ENCODE results near the gene CLIP1.
"Not testable (repeated sequence)": the region's sequence is repeated elsewhere in the genome, so short reads cannot be mapped to it uniquely, and the experiment has no call there.

Gene CLIP1

DNA sequence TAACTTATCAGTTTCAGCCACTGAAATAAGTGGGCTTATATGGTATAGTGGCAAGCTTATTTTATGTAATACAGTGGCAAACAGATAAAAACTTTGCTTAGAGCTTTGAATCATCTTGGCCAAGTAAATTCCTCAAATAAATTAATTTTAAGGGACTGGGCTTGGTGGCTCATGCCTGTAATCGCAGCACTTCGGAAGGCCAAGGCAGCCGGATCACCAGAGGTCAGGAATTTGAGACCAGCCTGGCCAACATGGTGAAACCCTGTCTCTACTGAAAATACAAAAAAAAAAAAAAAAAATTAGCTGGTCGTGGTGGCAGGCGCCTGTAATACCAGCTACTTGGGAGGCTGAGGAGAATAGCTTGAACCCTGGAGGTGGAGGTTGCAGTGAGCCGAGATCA lies 24.5 kb downstream of the CLIP1 start:
- not testable (repeated sequence) for DNase-seq (ENCODE audit: low read depth in 2 of 2)

DNA sequence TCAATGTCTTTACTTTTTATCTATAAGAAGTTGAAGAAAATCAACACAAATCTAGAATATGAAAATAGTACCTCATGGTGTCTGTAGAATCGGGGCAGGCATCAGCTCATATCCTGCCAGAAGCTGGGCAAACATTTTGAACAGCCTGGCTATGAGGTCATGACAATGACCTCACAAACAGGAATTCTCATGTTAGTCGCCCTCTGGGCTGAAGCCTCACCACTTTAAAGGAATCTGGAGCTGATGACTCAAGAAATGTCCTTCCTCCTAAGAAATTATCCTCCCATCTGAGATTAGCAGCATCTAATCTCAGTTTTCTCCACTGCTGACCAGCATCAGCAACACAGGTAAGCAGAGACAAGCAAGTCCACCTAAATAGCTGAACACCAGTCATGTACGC lies 27.1 kb downstream of the CLIP1 start:
- DNase-seq (ENCODE audit: low read depth in 2 of 2) = no peak

DNA sequence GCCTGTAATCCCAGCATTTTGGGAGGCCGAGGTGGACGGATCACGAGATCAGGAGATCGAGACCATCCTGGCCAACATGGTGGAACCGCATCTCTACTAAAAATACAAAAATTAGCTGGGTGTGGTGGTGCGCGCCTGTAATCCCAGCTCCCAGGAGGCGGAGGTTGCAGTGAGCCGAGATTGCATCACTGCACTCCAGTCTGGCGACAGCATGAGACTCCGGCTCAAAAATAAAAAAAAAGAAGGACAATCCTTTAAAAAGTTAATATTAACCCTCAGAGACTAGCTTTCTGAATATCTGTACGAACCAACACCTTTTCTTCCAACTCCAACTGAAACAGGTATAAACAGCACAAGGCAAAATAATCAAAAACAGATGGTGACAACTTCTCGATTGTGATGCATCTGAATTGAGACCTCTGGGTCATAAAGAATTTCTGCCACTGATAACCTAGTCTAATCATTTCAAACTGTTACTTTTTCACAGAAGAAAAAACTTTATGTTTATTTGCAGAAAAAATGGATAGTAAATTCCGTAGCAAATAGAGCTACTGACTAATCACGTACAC lies 27.8 kb downstream of the CLIP1 start:
- no peak for DNase-seq (ENCODE audit: low read depth in 2 of 2)

DNA sequence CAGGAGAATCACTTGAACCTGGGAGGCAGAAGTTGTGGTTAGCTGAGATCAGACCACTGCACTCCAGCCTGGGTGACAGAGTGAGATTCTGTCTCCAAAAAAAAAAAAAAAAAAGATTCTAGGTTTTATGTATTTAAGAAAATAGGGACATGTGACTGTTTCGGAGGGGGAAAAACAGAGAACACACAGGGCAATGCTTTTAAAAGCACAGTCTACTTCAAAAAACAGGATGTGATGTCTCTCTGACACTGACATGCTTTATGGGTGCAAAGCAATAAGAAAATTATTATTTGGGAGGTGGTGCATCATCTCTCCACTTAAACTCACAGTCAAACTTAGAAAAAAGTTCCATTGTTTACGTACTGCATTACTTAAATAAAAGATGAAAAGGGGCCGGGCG lies 28.7 kb downstream of the CLIP1 start:
- DNase-seq (ENCODE audit: low read depth in 2 of 2) = no peak

DNA sequence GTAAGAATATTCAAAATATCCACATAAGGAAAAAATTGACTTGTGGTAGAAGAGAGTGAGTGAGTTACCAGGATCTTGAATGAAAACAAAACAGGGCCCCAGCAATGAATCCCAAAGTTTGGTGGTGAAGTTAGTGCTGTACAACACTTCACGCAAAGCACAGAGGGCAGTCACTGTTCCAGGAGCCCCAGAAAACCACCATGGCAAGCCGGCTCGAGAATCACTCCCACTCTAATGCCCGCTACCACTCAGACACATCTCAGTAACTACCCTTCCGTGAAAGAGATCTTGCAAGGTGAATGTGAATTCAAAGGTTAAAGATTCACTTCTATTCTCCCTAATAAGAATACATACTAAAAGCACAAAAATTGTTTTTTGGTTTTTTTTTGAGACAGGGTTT lies 30.1 kb downstream of the CLIP1 start:
- DNase-seq (ENCODE audit: low read depth in 2 of 2) = no peak

DNA sequence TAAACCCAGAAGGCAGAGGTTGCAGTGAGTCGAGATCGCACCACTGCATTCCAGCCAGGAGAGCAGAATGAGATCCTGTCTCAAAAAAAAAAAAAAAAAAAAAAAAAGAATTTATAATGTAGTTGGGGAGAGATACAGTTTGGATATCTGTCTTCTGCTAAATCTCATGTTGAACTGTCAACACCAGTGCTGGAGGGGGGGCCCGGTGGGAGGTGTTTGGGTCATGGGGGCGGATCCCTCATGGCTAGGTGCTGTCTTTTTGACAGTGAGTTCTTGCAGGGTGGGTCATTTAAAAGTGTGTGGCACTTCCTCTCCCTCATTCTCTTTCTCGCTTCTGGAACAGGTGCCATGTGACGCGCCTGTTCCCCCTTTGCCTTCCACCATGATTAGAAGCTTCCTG lies 32.8 kb downstream of the CLIP1 start:
- no peak for DNase-seq (ENCODE audit: low read depth in 2 of 2)

DNA sequence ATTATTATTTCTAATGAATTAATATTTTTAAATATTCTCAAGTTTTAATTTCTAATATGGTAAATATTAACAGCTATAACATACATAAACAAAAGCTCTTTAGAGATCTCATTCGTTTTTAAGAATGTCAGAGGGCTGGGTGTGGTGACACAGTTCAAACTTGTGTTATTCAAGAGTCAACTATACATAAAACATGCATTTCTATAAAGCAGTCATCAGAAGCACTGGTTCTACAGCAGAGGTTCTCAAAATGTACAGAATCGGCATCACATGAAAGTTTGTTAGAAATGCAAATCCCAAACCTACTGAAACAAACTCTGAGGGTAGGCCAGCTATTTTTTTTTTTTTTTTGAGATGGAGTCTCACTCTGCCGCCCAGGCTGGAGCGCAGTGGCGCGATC lies 34.6 kb downstream of the CLIP1 start:
- no peak for DNase-seq (ENCODE audit: low read depth in 2 of 2)

DNA sequence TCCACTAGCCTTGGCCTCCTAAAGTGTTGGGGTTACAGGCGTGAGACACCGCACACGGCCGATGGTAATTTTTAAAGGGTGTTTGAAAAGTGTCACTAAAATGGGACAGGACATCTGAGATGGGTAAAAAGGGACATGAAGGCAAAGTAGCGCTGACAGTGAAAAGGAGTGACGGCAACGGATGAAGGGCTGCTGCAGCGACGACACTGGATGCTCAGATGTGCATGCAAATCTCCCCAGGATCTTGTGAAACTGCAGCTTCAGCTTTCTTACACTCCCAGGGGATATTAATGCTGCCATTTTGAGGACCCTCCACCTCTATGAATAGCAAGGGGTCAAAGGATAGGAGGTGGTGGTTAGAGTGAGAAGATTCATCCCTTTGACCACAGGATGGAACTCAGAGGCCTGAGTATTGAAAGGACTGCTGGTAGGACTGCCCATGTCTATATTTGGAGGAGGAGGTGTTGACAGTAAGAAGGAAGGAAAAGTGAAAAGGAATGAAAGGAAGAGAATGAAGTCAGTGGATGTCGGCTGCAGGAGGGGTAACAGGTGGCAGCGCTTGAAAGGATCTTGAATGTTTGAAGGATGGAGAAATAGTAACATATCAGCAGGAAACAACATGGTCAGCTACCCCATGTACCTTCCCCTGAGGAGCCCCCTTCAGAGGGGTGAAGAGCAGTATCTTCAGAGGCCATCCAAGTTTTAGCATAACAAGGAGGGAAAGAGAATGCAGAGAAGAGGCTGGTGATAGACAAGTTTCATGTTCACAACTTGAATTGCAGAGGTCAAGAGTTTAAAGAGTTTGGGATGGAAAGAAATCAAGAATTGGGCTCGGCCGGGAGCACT lies 37.1 kb downstream of the CLIP1 start:
- DNase-seq (ENCODE audit: low read depth in 2 of 2) = no peak

DNA sequence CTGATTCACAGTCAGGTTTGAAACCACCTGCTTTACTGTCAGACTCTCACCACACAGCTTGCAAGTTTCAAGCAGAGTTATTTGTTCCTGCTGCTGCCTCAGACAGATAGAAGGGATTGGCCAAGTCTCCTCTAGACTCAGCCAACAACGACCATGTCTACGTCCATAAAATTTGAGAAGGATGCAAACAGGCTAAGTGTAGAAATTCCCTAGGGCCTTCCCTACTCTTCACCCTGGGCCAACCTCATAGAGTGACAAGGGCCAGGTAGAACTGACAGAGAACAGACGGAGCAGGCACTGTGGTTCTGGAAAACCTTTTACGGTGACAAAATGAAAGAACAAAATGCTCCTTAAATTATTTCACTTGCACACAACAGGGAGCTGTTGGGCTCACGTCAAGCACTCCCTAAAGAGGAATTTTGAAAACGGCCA lies 39.5 kb downstream of the CLIP1 start:
- DNase-seq (ENCODE audit: low read depth in 2 of 2) = no peak

DNA sequence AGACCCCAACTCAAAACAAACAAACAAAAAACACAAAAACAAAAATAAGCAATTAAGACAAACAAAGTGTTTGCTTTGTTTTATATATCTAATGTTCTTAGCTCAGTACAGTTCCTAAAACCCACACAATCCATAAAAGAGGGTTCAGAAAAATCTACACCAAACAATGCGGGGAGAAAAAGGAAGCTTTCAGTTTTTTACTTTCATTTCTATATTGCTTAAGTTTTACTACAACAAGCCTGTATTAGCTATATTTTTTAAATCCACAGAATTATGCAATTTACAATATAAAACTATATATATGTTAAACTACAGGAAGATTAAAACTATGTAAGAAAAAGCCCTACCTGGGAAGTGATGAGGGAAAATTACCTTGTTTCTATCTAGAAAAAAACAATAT lies 41.4 kb downstream of the CLIP1 start:
- DNase-seq (ENCODE audit: low read depth in 2 of 2) = no peak

DNA sequence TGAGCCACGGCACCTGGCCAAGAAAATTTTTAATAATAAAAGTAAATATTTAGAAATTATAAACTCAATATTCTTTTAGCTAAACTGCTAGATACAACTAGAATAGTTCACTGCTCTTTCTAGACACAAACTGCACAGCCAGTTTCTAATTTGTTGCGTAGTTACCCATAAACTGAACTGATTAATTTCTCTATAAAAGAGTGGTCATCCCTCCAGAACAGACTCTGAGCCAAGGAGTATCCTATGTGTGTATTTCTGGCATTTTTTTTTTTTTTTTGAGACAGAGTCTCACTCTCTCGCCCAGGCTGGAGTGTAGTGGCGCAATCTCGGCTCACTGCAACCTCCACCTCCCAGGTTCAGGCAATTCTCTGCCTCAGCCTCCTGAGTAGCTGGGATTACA lies 45.7 kb downstream of the CLIP1 start:
- not testable (repeated sequence) for DNase-seq (ENCODE audit: low read depth in 2 of 2)

DNA sequence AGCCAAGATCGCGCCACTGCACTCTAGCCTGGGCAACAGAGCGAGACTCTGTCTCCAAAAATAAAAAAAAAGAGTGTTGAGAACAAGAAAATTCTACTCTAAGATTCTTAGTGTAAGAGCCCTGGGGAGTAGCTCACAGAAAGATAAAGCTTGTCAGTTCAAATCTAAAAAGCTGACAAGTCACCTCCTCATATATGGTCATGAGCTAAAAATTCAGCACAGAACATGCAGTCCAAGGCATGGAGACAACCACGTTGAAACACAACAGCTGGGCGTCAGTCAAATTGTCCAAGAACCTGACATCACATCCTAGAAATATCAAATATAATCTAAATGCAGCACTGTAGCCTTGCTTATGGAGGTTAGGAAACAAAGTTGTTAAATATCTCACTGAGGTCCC lies 47.8 kb downstream of the CLIP1 start:
- DNase-seq (ENCODE audit: low read depth in 2 of 2) = no peak

DNA sequence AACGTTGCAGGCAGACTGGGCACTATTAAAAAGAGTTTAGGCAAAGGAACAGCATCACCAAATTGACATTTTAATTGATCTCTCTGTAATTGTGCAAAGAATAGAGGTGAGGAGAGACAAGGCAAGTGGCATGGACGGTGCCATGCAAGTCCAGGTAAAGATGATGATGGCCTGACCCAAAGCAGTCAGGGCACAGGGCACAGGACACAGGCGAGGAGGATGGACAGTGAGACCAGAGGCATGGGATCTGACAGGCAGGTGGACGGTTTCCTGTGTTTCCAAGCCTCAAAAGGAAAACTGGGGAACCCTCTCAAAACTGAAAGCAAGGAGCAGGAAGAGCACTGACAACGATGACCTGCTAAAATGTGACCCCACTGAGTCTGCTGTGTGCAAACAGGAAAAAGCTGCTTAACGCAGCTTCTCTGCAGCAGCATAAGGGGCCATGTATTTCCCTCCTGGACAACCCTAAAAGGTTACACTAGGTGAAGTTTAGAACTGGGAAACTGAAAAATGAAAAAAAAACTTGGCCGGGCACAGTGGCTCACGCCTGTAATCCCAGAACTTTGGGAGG lies 50.9 kb downstream of the CLIP1 start:
- DNase-seq (ENCODE audit: low read depth in 2 of 2) = no peak

DNA sequence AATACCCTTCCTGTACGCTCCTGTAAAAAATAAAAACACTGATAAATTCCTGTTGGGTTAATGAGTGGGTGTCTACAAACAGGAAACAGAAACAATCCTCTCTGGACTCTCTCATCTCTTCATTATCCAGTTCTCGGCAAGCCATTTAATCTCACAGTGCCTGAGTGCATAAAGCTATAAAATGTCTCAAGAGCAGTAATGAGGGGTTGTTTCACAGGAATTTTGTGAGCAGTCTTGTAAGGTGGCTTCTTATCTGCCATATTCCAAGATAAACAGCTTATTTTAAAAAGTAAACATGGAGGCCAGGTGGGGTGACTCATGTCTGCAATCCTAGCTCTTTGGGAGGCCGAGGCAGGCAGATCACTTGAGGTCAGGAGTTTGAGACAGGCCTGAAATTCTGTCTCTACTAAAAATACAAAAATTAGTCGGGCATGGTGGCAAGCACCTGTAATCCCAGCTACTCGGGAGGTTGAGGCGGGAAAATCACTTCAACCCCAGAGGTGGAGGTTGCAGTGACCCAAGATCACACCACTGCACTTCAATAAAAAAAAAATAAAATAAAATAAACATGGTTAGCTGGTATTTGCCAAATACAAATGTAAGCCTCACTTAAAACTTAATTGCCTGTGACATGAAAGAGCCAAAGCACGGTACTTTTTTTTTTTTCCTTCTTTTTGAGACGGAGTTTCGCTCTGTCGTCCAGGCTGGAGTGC lies 54.0 kb downstream of the CLIP1 start:
- DNase-seq (ENCODE audit: low read depth in 2 of 2) = no peak

DNA sequence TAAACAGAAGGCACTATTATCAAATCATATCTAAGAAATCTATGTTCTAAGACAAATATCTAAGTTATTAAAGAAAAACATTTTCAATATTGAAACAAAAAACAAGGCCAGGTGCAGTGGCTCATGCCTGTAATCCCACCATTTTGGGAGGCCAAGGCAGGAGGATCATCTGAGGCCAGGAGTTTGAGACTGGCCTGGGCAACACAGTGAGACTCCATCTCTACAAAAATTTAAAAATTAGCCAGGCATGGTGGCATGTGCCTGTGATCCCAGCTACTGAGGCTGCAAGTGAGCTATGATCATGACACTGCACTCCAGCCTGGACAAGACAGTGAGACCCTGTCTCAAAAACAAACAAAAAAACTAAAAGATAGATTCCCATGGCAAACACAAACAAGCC lies 54.8 kb downstream of the CLIP1 start:
- DNase-seq (ENCODE audit: low read depth in 2 of 2) = not testable (repeated sequence)

DNA sequence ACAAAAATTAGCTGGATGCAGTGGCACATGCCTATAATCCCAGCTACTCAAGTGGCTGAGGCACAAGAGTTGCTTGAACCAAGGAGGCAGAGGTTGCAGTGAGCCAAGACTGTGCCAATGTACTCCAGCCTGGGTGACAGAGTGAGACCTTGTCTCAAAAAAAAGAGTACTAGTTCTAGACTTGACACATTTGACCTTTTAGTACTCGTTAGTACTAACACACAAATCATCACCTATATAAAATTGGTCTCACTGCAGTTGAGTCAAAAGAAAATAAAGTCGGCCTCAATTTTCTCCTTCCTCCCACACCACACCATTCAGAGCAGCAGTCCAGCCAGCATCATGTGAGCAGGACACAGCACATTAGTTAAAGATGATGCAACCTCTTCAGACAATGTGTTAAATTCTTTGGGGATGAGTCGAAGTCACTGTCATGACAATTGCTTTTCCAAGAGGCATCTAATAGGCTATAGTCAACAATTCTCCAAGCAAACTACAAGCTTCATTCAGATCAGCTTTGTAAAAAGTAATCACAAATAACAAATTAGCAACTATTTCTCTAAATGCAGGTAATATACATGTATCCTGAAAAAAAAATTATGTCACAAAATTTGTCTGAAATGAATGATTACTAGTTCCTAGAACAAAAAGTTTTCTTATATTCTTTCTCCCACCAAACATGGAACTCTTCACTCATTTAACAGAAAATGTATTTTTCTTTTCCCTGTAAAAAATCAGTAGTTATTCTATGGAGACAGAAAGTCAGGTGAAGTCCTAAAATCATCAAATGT lies 55.6 kb downstream of the CLIP1 start:
- no peak for DNase-seq (ENCODE audit: low read depth in 2 of 2)

DNA sequence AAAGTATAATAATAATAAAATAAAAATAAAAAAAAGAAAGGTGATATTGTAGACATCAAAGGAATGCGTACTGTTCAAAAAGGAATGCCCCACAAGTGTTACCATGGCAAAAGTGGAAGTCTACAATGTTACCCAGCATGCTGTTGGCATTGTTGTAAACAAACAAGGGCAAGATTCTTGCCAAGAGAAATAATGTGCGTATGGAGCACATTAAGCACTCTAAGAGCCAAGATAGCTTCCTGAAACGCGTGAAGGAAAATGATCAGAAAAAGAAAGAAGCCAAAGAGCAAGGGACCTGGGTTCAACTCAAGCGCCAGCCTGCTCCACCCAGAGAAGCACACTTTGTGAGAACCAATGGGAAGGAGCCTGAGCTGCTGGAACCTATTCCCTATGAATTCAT lies 57.2 kb downstream of the CLIP1 start:
- not testable (repeated sequence) for DNase-seq (ENCODE audit: low read depth in 2 of 2)

DNA sequence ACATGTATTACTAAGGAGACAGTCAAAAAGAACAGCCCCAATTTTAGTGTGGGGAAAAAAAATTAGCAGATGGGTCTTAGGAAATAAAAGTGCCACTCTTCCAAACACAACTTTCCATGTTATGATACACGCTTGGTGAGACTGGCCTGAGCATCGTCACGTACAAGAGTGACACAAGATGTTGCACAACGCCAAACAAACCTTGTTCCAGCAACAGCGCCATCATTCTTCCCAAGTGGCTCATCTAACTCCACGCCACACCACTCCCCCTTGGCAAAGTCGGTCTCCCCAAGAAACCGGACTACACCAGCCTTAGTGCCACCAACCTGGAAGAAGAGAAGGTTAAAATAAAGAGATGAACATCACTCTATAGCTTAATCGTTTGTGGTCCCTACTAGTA lies 58.7 kb downstream of the CLIP1 start:
- DNase-seq (ENCODE audit: low read depth in 2 of 2) = no peak

DNA sequence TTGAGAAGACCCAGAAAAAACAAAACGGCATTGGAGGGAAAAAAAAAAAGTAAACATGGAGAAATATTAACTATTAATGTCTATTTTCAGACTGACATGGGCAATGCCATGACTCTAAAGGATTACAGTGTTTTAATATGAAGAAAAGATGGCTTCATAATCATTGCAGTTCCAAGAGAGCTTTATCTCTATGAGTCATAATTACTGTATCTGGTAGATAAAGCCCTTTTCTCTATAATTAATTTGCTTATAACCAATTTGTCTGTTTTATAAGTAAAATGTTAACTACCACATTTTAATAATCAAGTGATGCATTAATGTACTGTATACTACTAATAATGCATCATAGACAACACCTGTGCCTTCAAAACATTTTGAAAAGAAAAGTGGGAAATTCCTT lies 59.7 kb downstream of the CLIP1 start:
- no peak for DNase-seq (ENCODE audit: low read depth in 2 of 2)

DNA sequence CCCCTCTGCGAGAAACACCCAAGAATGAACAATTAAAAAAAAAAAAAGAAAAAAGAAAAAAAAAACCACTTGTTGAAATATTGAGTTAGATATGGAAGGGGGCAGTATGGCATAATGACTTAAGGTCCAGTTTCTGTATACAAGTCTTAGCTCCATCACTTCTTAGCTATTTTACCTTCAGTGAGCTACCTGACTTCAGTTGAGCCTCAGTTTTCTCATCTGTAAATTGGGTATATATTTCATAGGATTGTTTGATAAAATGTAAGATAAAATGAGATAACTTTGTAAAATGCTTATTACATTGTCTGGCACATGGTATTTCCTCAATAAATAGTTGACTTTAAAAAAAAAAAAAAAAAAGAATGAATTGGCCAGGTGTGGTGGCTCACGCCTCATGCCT lies 64.1 kb downstream of the CLIP1 start:
- DNase-seq (ENCODE audit: low read depth in 2 of 2) = not testable (repeated sequence)

DNA sequence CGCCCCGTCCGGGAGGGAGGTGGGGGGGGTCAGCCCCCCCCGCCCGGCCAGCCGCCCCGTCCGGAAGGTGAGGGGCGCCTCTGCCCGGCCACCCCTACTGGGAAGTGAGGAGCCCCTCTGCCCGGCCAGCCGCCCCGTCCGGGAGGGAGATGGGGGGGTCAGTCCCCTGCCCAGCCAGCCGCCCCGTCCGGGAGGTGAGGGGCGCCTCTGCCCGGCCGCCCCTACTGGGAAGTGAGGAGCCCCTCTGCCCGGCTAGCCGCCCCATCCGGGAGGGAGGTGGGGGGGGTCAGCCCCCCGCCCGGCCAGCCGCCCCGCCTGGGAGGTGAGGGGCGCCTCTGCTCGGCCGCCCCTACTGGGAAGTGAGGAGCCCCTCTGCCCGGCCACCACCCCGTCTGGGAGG lies 64.9 kb downstream of the CLIP1 start:
- not testable (repeated sequence) for DNase-seq (ENCODE audit: low read depth in 2 of 2)

DNA sequence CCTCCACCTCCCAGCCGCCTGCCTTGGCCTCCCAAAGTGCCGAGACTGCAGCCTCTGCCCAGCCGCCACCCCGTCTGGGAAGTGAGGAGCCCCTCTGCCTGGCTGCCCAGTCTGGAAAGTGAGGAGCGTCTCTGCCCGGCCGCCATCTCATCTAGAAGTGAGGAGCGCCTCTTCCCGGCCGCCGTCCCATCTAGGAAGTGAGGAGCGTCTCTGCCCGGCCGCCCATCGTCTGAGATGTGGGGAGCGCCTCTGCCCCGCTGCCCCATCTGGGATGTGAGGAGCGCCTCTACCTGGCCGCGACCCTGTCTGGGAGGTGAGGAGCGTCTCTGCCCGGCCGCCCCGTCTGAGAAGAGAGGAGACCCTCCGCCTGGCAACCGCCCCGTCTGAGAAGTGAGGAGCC lies 65.5 kb downstream of the CLIP1 start:
- not testable (repeated sequence) for DNase-seq (ENCODE audit: low read depth in 2 of 2)

Data from stimulated activated CD4-positive, alpha-beta T cell treated with anti-CD3 and anti-CD28 coated beads, Interleukin-1b, Interleukin-23, amount 100 ng/mL, for 4 hours (primary cell).